Uterus (tissue), 2 donors: Measurements from ENCODE around the gene SETDB2.

Experiments
- POLR2A ChIP-seq, 2 donors: fragments of 450-650 bp; IDR thresholded peaks; one replicate each; pipeline ENCODE4 v1.6.1; 2016; ENCODE audit warnings: antibody characterized with exemption in 2 of 2, mild to moderate bottlenecking in 1 of 2, moderate library complexity in 1 of 2
- TF ChIP-seq, protein P1 (sequence below), 4 experiments: fragments of 200-600 bp in 2 of 4; fragments of 450-650 bp in 2 of 4; sonication (generic) in 2 of 4; IDR thresholded peaks; one replicate each; pipeline ENCODE4 v1.5.1; 2016 to 2019; ENCODE audit warnings: antibody characterized with exemption in 4 of 4, mild to moderate bottlenecking in 2 of 4, moderate library complexity in 1 of 4

DNA sequence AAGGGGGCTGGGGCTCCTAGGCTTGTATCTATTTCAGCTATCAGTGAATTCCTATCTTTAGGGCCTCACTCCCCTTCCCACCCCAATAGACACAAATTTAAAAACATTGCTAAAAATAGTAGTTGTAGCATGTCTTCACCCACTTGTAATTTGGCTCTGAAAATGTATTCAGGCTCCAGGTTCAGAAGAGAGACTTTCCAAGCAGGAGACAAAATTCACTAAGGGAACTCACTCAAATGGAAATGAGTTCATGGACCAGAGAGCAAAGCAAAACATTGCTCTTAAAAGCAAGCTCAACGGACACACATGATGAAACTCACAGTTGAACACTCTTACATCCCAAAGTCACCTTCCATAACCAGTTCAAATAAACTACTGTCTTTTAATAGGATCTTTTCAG is 88.5 kb downstream of the SETDB2 start:
- TF ChIP-seq, protein P1, sequence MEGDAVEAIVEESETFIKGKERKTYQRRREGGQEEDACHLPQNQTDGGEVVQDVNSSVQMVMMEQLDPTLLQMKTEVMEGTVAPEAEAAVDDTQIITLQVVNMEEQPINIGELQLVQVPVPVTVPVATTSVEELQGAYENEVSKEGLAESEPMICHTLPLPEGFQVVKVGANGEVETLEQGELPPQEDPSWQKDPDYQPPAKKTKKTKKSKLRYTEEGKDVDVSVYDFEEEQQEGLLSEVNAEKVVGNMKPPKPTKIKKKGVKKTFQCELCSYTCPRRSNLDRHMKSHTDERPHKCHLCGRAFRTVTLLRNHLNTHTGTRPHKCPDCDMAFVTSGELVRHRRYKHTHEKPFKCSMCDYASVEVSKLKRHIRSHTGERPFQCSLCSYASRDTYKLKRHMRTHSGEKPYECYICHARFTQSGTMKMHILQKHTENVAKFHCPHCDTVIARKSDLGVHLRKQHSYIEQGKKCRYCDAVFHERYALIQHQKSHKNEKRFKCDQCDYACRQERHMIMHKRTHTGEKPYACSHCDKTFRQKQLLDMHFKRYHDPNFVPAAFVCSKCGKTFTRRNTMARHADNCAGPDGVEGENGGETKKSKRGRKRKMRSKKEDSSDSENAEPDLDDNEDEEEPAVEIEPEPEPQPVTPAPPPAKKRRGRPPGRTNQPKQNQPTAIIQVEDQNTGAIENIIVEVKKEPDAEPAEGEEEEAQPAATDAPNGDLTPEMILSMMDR (IDR thresholded peaks at IDR 0.05): no peak
- no peak for TF ChIP-seq POLR2A (IDR thresholded peaks at IDR 0.05)
